NCI-H524 treated with DMSO at 0.1 percent for 48 hours (cell line): ENCODE measurements around the gene CLCN2.

ENCODE experiments used
- DNase-seq: peaks from one replicate; lab custom pipeline; 2025; lab: John Stamatoyannopoulos, UW

The CLCN2 gene

GRCh38 chr3:184360070-184360928 lies 1.1 kb downstream of the CLCN2 start:
- no peak for DNase-seq

- DNase-seq: no peak
These were observed 1.8 kb downstream of the CLCN2 start for GRCh38 chr3:184359610-184360009.

- DNase-seq: no peak
These were observed 2.5 kb downstream of the CLCN2 start for GRCh38 chr3:184358921-184359350.

GRCh38 chr3:184358124-184358767 lies 3.2 kb downstream of the CLCN2 start:
- DNase-seq: no peak

- DNase-seq: no peak
These were observed 3.9 kb downstream of the CLCN2 start for GRCh38 chr3:184357248-184358123.

- DNase-seq: no peak
These were observed 6.0 kb downstream of the CLCN2 start for GRCh38 chr3:184355261-184356040.

GRCh38 chr3:184354754-184355153 lies 6.7 kb downstream of the CLCN2 start:
- no peak for DNase-seq

GRCh38 chr3:184354121-184354728 lies 7.2 kb downstream of the CLCN2 start:
- DNase-seq: no peak

GRCh38 chr3:184353546-184353941 lies 7.9 kb downstream of the CLCN2 start:
- no peak for DNase-seq

GRCh38 chr3:184352897-184353545 lies 8.4 kb downstream of the CLCN2 start:
- no peak for DNase-seq

- no peak for DNase-seq
These were observed 9.1 kb downstream of the CLCN2 start for GRCh38 chr3:184352149-184352785.

GRCh38 chr3:184351511-184352148 lies 9.8 kb downstream of the CLCN2 start:
- DNase-seq: no peak

- no peak for DNase-seq
These were observed 10.8 kb downstream of the CLCN2 start for GRCh38 chr3:184350618-184351017.

- no peak for DNase-seq
These were observed 11.6 kb downstream of the CLCN2 start for GRCh38 chr3:184349563-184350470.

- no peak for DNase-seq
These were observed 13.4 kb downstream of the CLCN2 start for GRCh38 chr3:184348057-184348382.

GRCh38 chr3:184347321-184348056 lies 13.9 kb downstream of the CLCN2 start:
- DNase-seq: no peak

GRCh38 chr3:184346480-184347190 lies 14.8 kb downstream of the CLCN2 start:
- DNase-seq: no peak
